GM12878 (cell line): ENCODE measurements around the gene SNCAIP. TPM values are rescaled to one million over a fixed set of nuclear protein-coding genes. Genes with fewer than 3 reads are reported as not detected.

Source experiments
- ATAC-seq: fragments of 200-7000 bp; cut with Tn5 transposase; 3 replicates; pipeline ENCODE4 v1.9.1; 2020; ENCODE audit warnings: mild to moderate bottlenecking, moderate library complexity
- BruUV-seq: library from RNA; stranded (reverse); fragments of 400-500 nt; replicated peaks from 2 replicates; lab custom pipeline; 2021; lab: Mats Ljungman, UMichigan
- CTCF ChIA-PET: fragments of 300-600 bp; sonication (Branson Sonifier 250); formaldehyde crosslinking; extraction: SDS; loops from one replicate; lab custom pipeline; 2021; ENCODE audit warnings: inconsistent platforms; lab: Yijun Ruan, JAX
- POLR2A ChIA-PET: fragments of 350-600 bp; formaldehyde crosslinking; extraction: SDS; loops from one replicate; lab custom pipeline; 2021; ENCODE audit warnings: inconsistent platforms; lab: Charles Lee
- RAD21 ChIA-PET: fragments of 300-600 bp; sonication (Branson Sonifier 250); formaldehyde crosslinking; loops from one replicate; lab custom pipeline; 2023; ENCODE audit warnings: antibody characterized with exemption; ENCODE audit not compliant: unreplicated experiment; lab: Charles Lee
- SMC1A ChIA-PET: fragments of 300-600 bp; sonication (Branson Sonifier 250); formaldehyde crosslinking; loops from one replicate; lab custom pipeline; 2023; ENCODE audit not compliant: unreplicated experiment, uncharacterized antibody; lab: Charles Lee
- DNase-seq: peaks from one replicate; pipeline ENCODE4 v3.0.0-alpha.2; 2011; ENCODE audit warnings: low read depth, low spot score
- FAIRE-seq: peaks from 3 replicates; lab custom pipeline; 2011; peaks lifted over from hg19 to GRCh38; lab: Jason Lieb, UNC
- H2AFZ ChIP-seq: 2 replicates; pipeline ENCODE4 v1.6.0; 2011; ENCODE audit warnings: low read depth, low read length, control low read depth; ENCODE audit not compliant: control insufficient read depth
- H3K27ac ChIP-seq: 2 replicates; pipeline ENCODE4 v1.5.1; 2011; ENCODE audit warnings: control low read depth; ENCODE audit not compliant: control insufficient read depth, insufficient read depth
- H3K27me3 ChIP-seq, 2 experiments: replicated peaks in 1 of 2; 2 replicates each; pipeline versions ENCODE4 v1.6.0 to v1.6.1; 2011; ENCODE audit warnings: low read length in 1 of 2; ENCODE audit not compliant: control insufficient read depth in 2 of 2, insufficient read depth in 2 of 2
- H3K36me3 ChIP-seq, 2 experiments: 2 replicates each; pipeline ENCODE4 v1.5.1; 2011; ENCODE audit warnings: low read length in 1 of 2; ENCODE audit not compliant: control insufficient read depth in 2 of 2, insufficient read depth in 2 of 2
- H3K4me1 ChIP-seq: 2 replicates; pipeline ENCODE4 v1.6.1; 2011; ENCODE audit warnings: mild to moderate bottlenecking, low read length, moderate library complexity, mixed read lengths; ENCODE audit not compliant: control insufficient read depth, insufficient read depth
- H3K4me2 ChIP-seq: 2 replicates; pipeline ENCODE4 v1.6.0; 2011; ENCODE audit warnings: control low read depth; ENCODE audit not compliant: control insufficient read depth, insufficient read depth
- H3K4me3 ChIP-seq: fragments of 200-600 bp; sonication (generic); 2 replicates; pipeline ENCODE4 v1.5.1; 2016
- H3K79me2 ChIP-seq: 2 replicates; pipeline ENCODE4 v1.6.0; 2011; ENCODE audit warnings: low read length; ENCODE audit not compliant: control insufficient read depth, insufficient read depth
- H3K9ac ChIP-seq: 2 replicates; pipeline ENCODE4 v1.8.0; 2011; ENCODE audit warnings: low read length, control low read depth, mixed read lengths; ENCODE audit not compliant: control insufficient read depth, insufficient read depth
- H3K9me3 ChIP-seq: replicated peaks from 3 replicates; pipeline ENCODE4 v1.5.1; 2011; ENCODE audit warnings: mild to moderate bottlenecking, low read length; ENCODE audit not compliant: control insufficient read depth, insufficient read depth
- H4K20me1 ChIP-seq: 2 replicates; pipeline ENCODE4 v1.6.0; 2011; ENCODE audit not compliant: control insufficient read depth, insufficient read depth
- CHD1 ChIP-seq: IDR thresholded peaks from 2 replicates; pipeline ENCODE4 v1.6.1; 2012; ENCODE audit warnings: low read depth, low read length, improper control_type of control experiment
- CHD4 ChIP-seq: fragments of 200-600 bp; sonication (generic); IDR thresholded peaks from 2 replicates; pipeline ENCODE4 v1.6.1; 2016; ENCODE audit warnings: mild to moderate bottlenecking
- HDGF ChIP-seq: fragments of 450-650 bp; IDR thresholded peaks from 2 replicates; pipeline ENCODE4 v1.6.1; 2016; ENCODE audit warnings: antibody characterized with exemption
- SMAD1 ChIP-seq: fragments of 450-650 bp; IDR thresholded peaks from 2 replicates; pipeline ENCODE4 v1.6.1; 2018; ENCODE audit warnings: mild to moderate bottlenecking, low read depth; ENCODE audit not compliant: partially characterized antibody
- SREBF2 ChIP-seq: IDR thresholded peaks from 2 replicates; pipeline ENCODE4 v1.6.1; 2012; ENCODE audit warnings: mild to moderate bottlenecking, low read length
- TBL1XR1 ChIP-seq: IDR thresholded peaks from 2 replicates; pipeline ENCODE4 v1.6.1; 2012; ENCODE audit warnings: low read depth, low read length, improper control_type of control experiment
- ZNF24 ChIP-seq: fragments of 450-650 bp; IDR thresholded peaks from 2 replicates; pipeline ENCODE4 v1.6.1; 2017; ENCODE audit warnings: antibody characterized with exemption, mild to moderate bottlenecking
- WGBS: methylation state at CpG from one replicate; pipeline ENCODE4 v1.1.6; 2016; ENCODE audit warnings: low lambda C conversion rate; ENCODE audit not compliant: insufficient replicate concordance, insufficient coverage; ENCODE audit errors: missing lambda C conversion rate; 5-methylcytosine and 5-hydroxymethylcytosine counted together
- in situ Hi-C: fragments of 300-500 bp; cut with MboI; formaldehyde crosslinking; loops from 9 replicates; pipeline ENCODE4 v1.14.3; 2018; ENCODE audit warnings: mixed read lengths
- intact Hi-C: fragments of 100-400 bp; cut with micrococcal nuclease; formaldehyde crosslinking; loops from one replicate; pipeline ENCODE4 v1.14.2; 2022; ENCODE audit not compliant: unreplicated experiment
- polyA plus RNA-seq, 11 experiments: library from polyadenylated mRNA; depleted of rRNA in 4 of 11; unstranded in 6 of 11; stranded (reverse) in 5 of 11; fragments of >200 nt; fragmentation: Nextera tagmentation in 4 of 11; fragmentation: Illumina TruSeq in 1 of 11; extraction: Ambion mirVana in 4 of 11; extraction: Trizol in 1 of 11; gene quantifications; 1 replicate in 1 of 11; 2 replicates in 10 of 11; pipeline versions ENCODE4 v1.2.1 to v1.2.3, GENCODE V29; 2011 to 2016; ENCODE audit warnings: inconsistent platforms in 2 of 11, missing spikeins in 2 of 11, low read depth in 1 of 11
- total RNA-seq, 4 experiments: library from RNA; depleted of rRNA in 3 of 4; stranded (reverse); fragments of >200 nt in 3 of 4; fragmentation: Illumina TruSeq in 1 of 4; extraction: Trizol in 1 of 4; gene quantifications; 2 replicates each; pipeline versions ENCODE4 v1.2.1 to v1.2.3, GENCODE V29; 2013 to 2021
- TF ChIP-seq, protein P1 (sequence below): IDR thresholded peaks from 2 replicates; pipeline ENCODE4 v1.6.1; 2012; ENCODE audit warnings: improper control_type of control experiment, low read depth, low read length; ENCODE audit not compliant: insufficient replicate concordance
- TF ChIP-seq, protein P2 (sequence below): fragments of 450-650 bp; formaldehyde crosslinking; IDR thresholded peaks from 2 replicates; pipeline ENCODE4 v1.4.0; 2022; ENCODE audit warnings: mild to moderate bottlenecking, moderate library complexity
- TF ChIP-seq, protein P3 (sequence below): fragments of 450-650 bp; IDR thresholded peaks from 2 replicates; pipeline ENCODE4 v1.6.1; 2018; ENCODE audit warnings: borderline replicate concordance, mild to moderate bottlenecking; ENCODE audit not compliant: partially characterized antibody
- TF ChIP-seq, protein P4 (sequence below), 3 experiments: IDR thresholded peaks in 2 of 3; conservative IDR thresholded peaks in 1 of 3; 2 replicates each; pipeline ENCODE4 v1.5.1; 2011; ENCODE audit warnings: low read depth in 3 of 3, low read length in 3 of 3, mild to moderate bottlenecking in 3 of 3, control low read depth in 2 of 3, moderate library complexity in 2 of 3, inconsistent platforms in 1 of 3, mixed read lengths in 1 of 3; ENCODE audit not compliant: control insufficient read depth in 2 of 3, insufficient read depth in 1 of 3; ENCODE audit errors: extremely low read depth in 1 of 3

The SNCAIP gene
- total and polyA plus RNA-seq, 10 of the 15 experiments (the other 5 are each of a cell fraction or from before 2014, with no cell fraction given): 0.03 to 0.62 (median 0.16) TPM; not detected in 1

DNA sequence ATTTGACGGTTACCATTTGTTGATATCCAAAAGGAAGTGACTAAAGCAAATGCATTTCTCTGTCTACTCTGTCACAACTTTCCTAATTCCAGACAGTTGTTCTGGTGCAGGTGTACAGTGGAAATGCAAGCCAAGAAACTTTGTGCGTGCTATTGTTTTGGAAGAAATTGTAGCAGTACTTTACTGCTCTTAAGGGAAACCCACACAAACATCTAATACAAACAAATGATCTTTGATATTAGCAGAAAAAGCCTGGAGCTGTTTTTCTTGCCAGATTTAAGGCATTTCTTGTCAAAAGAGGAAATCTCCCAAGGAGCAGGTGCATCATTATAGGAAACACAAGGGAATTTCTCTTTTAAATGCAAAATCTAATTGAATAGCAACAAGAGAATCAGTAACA lies 2.0 kb downstream of the SNCAIP start:
- ATAC-seq (no peak), FAIRE-seq (no peak), DNase-seq (no peak)
- POLR2A ChIA-PET: no interaction called here
- RAD21 ChIA-PET: no interaction called here
- in situ Hi-C loops: no loop called here
- intact Hi-C loops: no loop called here
- BruUV-seq: no TSS peak
- Histone ChIP-seq H3K79me2 (no peaks in the 10 kb centered on the region), H3K9me3 (no peaks in the 10 kb centered on the region), H2AFZ (no peak overlapping the region), H3K36me3 (no peaks in the 10 kb centered on the region), H3K4me1 (no peaks in the 10 kb centered on the region), H3K9ac (no peak overlapping the region), H3K27me3 (peaks cover 2 to 12% of the 10 kb centered on the region in 2 experiments), H4K20me1 (no peaks in the 10 kb centered on the region), H3K4me3 (no peak overlapping the region), H3K27ac (no peak overlapping the region), H3K4me2 (no peak overlapping the region)
- TF ChIP-seq, protein P1, sequence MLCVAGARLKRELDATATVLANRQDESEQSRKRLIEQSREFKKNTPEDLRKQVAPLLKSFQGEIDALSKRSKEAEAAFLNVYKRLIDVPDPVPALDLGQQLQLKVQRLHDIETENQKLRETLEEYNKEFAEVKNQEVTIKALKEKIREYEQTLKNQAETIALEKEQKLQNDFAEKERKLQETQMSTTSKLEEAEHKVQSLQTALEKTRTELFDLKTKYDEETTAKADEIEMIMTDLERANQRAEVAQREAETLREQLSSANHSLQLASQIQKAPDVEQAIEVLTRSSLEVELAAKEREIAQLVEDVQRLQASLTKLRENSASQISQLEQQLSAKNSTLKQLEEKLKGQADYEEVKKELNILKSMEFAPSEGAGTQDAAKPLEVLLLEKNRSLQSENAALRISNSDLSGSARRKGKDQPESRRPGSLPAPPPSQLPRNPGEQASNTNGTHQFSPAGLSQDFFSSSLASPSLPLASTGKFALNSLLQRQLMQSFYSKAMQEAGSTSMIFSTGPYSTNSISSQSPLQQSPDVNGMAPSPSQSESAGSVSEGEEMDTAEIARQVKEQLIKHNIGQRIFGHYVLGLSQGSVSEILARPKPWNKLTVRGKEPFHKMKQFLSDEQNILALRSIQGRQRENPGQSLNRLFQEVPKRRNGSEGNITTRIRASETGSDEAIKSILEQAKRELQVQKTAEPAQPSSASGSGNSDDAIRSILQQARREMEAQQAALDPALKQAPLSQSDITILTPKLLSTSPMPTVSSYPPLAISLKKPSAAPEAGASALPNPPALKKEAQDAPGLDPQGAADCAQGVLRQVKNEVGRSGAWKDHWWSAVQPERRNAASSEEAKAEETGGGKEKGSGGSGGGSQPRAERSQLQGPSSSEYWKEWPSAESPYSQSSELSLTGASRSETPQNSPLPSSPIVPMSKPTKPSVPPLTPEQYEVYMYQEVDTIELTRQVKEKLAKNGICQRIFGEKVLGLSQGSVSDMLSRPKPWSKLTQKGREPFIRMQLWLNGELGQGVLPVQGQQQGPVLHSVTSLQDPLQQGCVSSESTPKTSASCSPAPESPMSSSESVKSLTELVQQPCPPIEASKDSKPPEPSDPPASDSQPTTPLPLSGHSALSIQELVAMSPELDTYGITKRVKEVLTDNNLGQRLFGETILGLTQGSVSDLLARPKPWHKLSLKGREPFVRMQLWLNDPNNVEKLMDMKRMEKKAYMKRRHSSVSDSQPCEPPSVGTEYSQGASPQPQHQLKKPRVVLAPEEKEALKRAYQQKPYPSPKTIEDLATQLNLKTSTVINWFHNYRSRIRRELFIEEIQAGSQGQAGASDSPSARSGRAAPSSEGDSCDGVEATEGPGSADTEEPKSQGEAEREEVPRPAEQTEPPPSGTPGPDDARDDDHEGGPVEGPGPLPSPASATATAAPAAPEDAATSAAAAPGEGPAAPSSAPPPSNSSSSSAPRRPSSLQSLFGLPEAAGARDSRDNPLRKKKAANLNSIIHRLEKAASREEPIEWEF: no peak
- TF ChIP-seq CHD4 (no peak), SREBF2 (no peak), CHD1 (no peak), SMAD1 (no peak), TBL1XR1 (no peak), HDGF (no peak), ZNF24 (no peak)
- TF ChIP-seq, protein P2, sequence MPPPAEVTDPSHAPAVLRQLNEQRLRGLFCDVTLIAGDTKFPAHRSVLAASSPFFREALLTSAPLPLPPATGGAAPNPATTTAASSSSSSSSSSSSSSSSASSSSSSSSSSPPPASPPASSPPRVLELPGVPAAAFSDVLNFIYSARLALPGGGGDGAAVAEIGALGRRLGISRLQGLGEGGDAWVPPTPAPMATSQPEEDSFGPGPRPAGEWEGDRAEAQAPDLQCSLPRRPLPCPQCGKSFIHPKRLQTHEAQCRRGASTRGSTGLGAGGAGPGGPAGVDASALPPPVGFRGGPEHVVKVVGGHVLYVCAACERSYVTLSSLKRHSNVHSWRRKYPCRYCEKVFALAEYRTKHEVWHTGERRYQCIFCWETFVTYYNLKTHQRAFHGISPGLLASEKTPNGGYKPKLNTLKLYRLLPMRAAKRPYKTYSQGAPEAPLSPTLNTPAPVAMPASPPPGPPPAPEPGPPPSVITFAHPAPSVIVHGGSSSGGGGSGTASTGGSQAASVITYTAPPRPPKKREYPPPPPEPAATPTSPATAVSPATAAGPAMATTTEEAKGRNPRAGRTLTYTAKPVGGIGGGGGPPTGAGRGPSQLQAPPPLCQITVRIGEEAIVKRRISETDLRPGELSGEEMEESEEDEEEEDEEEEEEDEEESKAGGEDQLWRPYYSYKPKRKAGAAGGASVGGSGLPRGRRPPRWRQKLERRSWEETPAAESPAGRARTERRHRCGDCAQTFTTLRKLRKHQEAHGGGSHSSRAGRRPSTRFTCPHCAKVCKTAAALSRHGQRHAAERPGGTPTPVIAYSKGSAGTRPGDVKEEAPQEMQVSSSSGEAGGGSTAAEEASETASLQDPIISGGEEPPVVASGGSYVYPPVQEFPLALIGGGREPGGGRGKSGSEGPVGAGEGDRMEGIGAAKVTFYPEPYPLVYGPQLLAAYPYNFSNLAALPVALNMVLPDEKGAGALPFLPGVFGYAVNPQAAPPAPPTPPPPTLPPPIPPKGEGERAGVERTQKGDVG (CRISPR knock-in tag): no peak
- TF ChIP-seq, protein P3, sequence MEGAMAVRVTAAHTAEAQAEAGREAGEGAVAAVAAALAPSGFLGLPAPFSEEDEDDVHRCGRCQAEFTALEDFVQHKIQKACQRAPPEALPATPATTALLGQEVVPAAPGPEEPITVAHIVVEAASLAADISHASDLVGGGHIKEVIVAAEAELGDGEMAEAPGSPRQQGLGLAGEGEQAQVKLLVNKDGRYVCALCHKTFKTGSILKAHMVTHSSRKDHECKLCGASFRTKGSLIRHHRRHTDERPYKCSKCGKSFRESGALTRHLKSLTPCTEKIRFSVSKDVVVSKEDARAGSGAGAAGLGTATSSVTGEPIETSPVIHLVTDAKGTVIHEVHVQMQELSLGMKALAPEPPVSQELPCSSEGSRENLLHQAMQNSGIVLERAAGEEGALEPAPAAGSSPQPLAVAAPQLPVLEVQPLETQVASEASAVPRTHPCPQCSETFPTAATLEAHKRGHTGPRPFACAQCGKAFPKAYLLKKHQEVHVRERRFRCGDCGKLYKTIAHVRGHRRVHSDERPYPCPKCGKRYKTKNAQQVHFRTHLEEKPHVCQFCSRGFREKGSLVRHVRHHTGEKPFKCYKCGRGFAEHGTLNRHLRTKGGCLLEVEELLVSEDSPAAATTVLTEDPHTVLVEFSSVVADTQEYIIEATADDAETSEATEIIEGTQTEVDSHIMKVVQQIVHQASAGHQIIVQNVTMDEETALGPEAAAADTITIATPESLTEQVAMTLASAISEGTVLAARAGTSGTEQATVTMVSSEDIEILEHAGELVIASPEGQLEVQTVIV: no peak
- TF ChIP-seq, protein P4, sequence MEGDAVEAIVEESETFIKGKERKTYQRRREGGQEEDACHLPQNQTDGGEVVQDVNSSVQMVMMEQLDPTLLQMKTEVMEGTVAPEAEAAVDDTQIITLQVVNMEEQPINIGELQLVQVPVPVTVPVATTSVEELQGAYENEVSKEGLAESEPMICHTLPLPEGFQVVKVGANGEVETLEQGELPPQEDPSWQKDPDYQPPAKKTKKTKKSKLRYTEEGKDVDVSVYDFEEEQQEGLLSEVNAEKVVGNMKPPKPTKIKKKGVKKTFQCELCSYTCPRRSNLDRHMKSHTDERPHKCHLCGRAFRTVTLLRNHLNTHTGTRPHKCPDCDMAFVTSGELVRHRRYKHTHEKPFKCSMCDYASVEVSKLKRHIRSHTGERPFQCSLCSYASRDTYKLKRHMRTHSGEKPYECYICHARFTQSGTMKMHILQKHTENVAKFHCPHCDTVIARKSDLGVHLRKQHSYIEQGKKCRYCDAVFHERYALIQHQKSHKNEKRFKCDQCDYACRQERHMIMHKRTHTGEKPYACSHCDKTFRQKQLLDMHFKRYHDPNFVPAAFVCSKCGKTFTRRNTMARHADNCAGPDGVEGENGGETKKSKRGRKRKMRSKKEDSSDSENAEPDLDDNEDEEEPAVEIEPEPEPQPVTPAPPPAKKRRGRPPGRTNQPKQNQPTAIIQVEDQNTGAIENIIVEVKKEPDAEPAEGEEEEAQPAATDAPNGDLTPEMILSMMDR (IDR thresholded peaks at IDR 0.05 in 2 of 3, conservative IDR thresholded peaks at IDR 0.05 in 1 of 3; ENCODE audit: control insufficient read depth in 2 of 3, extremely low read depth in 1 of 3, insufficient read depth in 1 of 3, low read depth in 3 of 3, low read length in 3 of 3): no peak
- WGBS: 63% methylated on average over 2 of the region's 2 CpGs
- SMC1A ChIA-PET: no interaction called here
- CTCF ChIA-PET: interaction anchor here (1.8 kb wide), 1 partner anchor 10 kb away, joined by 5 read pairs; no protein-coding TSS in a partner anchor
